ENCODE results near the gene PLEKHM2.

PLEKHM2 gene

DNA sequence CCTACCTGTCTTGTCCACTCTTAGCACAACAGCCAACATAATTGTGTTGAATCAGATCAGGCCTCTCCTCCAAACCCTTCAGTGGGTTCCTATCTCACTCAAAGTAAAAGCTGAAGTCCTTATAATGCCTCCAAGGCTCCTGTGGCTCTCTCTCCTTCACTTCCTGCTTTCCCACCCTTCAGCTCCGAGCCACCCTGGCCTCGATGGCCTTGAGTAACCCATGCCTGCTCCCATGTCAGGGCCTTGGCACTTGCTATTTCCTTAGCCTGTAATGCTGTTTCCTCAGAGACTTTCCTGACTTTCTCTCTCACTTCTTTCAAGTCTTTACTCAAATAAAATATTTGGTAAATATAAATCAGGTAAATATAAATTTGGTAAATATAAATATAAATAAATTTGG, 8.1 kb upstream of the PLEKHM2 start:
- Histone ChIP-seq H3K36me3 (no peaks in the 10 kb centered on the region), H3K9me3 (no peaks in the 10 kb centered on the region), H3K4me3 (no peak overlapping the region), H3K27me3 (no peaks in the 10 kb centered on the region), H3K27ac (no peak overlapping the region), H3K4me1 (peaks cover 0 to 9% (median 2%) of the 10 kb centered on the region in 4 donors)
- no peak for DNase-seq
- intact Hi-C loops (cut with DNase I; ENCODE audit: low total_unique reads) = no loop called here
- TF ChIP-seq, protein P1, sequence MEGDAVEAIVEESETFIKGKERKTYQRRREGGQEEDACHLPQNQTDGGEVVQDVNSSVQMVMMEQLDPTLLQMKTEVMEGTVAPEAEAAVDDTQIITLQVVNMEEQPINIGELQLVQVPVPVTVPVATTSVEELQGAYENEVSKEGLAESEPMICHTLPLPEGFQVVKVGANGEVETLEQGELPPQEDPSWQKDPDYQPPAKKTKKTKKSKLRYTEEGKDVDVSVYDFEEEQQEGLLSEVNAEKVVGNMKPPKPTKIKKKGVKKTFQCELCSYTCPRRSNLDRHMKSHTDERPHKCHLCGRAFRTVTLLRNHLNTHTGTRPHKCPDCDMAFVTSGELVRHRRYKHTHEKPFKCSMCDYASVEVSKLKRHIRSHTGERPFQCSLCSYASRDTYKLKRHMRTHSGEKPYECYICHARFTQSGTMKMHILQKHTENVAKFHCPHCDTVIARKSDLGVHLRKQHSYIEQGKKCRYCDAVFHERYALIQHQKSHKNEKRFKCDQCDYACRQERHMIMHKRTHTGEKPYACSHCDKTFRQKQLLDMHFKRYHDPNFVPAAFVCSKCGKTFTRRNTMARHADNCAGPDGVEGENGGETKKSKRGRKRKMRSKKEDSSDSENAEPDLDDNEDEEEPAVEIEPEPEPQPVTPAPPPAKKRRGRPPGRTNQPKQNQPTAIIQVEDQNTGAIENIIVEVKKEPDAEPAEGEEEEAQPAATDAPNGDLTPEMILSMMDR (IDR thresholded peaks at IDR 0.05) = no peak

DNA sequence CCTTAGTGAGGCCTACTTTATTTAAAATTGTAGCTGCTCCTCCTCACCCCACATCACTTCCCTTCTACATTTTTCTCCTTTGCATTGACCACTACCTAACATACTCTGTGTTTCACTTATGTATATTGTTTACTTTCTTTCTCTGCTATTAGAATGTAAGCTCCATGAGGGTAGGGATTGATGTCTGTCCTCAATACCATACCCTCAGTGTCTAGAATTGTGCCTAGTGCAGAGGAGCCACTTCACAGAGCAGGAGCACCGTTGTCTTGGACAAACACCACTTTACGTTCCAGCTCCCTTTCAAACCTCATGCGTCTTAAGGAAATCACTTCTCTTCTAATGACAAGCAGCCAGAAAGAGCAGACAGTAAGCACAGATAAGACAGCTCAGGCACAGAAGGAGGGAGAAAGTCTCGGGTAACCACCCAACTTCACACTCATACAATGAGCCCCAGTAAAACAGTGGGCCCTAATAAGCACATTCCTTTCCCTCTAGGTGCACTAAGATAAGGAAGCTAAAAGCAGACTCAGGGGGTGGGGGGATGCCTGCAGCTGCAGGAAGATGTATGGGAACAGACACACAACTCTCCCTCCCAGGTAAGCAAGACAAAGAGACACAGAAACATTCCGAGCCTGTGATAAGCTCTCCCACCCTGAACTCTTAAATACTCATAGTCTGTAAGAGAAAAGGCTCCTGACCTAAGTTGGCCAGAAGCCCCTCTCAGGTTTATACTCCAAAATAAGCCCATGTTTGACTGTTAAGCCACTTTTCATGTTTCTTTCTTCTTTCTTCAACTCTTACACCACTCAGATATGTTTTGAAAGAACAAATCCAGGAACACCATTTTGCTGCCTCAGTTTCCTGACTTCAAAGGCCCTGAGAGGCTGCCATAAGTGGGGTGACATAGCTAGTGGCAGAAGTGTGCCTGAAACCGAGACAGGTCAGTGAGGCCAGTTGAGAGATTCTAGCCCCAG, 7.1 kb upstream of the PLEKHM2 start:
- H3K36me3 ChIP-seq = no peaks in the 10 kb centered on the region

DNA sequence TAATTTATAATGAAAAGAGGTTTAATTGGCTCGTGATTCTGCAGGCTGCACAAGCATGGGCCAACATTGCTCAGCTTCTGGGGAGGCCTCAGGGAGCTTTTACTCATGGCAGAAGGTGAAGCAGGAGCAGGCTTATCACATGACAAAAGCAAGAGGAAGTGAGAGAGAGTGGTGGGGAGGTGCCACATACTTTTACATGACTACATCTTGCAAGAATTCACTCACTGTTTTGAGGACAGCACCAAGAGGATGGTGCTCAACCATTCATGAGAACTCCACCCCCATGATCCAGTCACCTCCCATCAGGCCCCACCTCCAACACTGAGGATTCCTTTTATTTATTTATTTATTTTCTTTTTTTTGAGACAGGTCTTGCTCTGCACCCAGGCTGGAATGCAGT, 5.5 kb upstream of the PLEKHM2 start:
- no peaks in the 10 kb centered on the region for H3K27me3 ChIP-seq
- intact Hi-C loops (cut with DNase I; ENCODE audit: low total_unique reads) = no loop called here
- TF ChIP-seq, protein P1 (IDR thresholded peaks at IDR 0.05) = no peak
- H3K4me3 ChIP-seq = no peak overlapping the region
- H3K9me3 ChIP-seq = no peaks in the 10 kb centered on the region
- no peaks in the 10 kb centered on the region for H3K36me3 ChIP-seq
- H3K27ac ChIP-seq = no peak overlapping the region
- no peak for DNase-seq
- H3K4me1 ChIP-seq = peaks cover 0 to 22% (median 11%) of the 10 kb centered on the region in 4 donors

More for the DNA sequence above, 7.1 kb upstream of the PLEKHM2 start:
- no peak overlapping the region for H3K4me3 ChIP-seq
- TF ChIP-seq, protein P1 (IDR thresholded peaks at IDR 0.05) = no peak
- no peaks in the 10 kb centered on the region for H3K9me3 ChIP-seq
- intact Hi-C loops (cut with DNase I; ENCODE audit: low total_unique reads) = no loop called here
- no peak for DNase-seq
- H3K4me1 ChIP-seq = peaks cover 0 to 18% (median 6%) of the 10 kb centered on the region in 4 donors
- no peak overlapping the region for H3K27ac ChIP-seq
- no peaks in the 10 kb centered on the region for H3K27me3 ChIP-seq

DNA sequence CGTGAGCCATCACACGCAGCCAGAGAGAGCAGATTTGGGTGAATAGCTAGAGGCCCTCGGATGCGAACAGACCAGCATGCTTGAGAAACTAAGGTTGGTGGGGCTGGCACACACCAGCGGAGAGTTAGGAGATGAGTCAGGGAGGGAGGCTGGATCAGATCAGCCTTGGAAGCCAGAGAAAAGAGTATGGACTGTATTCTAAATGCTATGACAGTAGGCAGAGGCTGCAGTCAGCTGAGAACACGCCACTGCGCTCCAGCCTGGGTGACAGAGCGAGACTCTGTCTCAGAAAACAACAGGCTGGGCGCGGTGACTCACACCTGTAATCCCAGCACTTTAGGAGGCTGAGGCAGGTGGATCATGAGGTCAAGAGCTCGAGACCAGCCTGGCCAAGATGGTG, 4.0 kb upstream of the PLEKHM2 start:
- H3K4me1 ChIP-seq = peaks cover 0 to 26% (median 13%) of the 10 kb centered on the region in 4 donors
- TF ChIP-seq, protein P1 (IDR thresholded peaks at IDR 0.05) = no peak
- H3K27me3 ChIP-seq = no peaks in the 10 kb centered on the region
- intact Hi-C loops (cut with DNase I; ENCODE audit: low total_unique reads) = loop anchor here (5.0 kb wide), 1 partner anchor 58 kb away; no protein-coding TSS in a partner anchor
- no peaks in the 10 kb centered on the region for H3K9me3 ChIP-seq
- no peaks in the 10 kb centered on the region for H3K36me3 ChIP-seq
- peak overlapping the region; percentile 32 to 60 for H3K27ac ChIP-seq
- H3K4me3 ChIP-seq = no peak overlapping the region
- no peak for DNase-seq

DNA sequence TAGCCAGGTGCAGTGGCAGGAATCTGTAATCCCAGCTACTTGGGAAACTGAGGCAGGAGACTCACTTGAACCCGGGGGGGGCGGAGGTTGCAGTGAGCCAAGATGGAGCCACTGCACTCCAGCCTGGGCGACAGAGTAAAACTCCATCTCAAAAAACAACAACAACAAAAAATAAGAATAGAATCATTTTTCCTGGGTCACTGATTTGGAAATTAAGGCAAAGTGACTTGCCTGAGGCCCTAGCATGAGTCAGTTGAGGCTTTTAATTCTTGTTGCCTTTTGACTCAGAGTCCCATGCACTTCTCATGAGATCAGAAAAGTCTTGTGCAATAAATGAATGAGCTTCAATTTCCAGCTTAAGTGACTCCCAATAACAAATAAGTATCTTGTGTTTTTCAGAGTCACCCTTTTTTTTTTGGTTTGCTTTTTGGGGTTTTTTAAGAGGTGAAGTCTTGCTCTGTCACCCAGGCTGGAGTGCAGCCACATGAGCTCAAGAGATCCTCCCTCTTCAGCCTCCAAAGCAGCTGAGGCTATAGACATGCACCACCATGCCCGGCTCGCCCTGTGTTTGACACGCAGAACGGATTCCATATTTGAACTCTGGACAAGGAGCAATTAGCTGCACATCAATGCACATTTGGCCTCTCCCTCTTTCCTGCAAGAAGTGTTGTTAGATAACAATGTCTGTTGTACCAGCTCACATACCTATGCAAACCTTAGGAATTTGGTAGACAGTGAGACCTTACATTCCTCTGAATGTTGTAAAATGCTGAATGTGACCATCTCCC, 3.4 kb upstream of the PLEKHM2 start:
- Histone ChIP-seq H3K27me3 (no peaks in the 10 kb centered on the region), H3K4me3 (no peak overlapping the region), H3K27ac (peak overlapping the region; percentile 50 to 60), H3K36me3 (no peaks in the 10 kb centered on the region), H3K4me1 (peaks cover 0 to 31% (median 13%) of the 10 kb centered on the region in 4 donors), H3K9me3 (no peaks in the 10 kb centered on the region)
- no peak for DNase-seq
- intact Hi-C loops (cut with DNase I; ENCODE audit: low total_unique reads) = loop anchor here (5.0 kb wide), 1 partner anchor 58 kb away; no protein-coding TSS in a partner anchor
- TF ChIP-seq, protein P1 (IDR thresholded peaks at IDR 0.05) = no peak
